Measurements from ENCODE around the gene KRT16. TPM values are rescaled to one million over a fixed set of nuclear protein-coding genes. Genes with fewer than 3 reads are reported as not detected.
"Not testable (repeated sequence)": the region's sequence is repeated elsewhere in the genome, so short reads cannot be mapped to it uniquely, and the experiment has no call there.

The KRT16 gene
- total RNA-seq, 4 donors from 2014 or later = 1.3 to 2.0 TPM; not detected in 2

DNA sequence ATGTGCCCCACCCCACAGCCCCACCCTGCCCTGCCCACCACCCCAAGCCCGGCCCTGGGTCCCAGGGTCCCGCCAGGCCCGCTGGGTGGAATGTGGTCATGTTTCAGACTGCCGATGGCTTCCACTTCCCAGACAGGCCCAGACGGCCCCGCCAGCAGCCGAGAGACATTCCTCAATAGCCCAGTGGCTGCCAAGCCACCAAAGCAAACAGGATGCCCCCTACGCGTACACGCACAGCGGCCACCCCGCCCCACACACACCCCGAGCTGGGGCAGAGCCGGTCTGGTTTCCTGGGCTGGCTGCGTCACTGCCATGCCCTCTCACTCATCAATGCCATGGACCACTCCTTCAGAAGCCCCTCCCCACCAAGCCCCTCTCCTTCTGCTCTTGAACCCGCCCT lies 13.0 kb upstream of the KRT16 start:
- Histone ChIP-seq H3K27ac (no peak overlapping the region), H3K4me1 (no peaks in the 10 kb centered on the region), H3K4me3 (replicated peaks in 1 of 3) (no peak overlapping the region), H3K9me3 (no peaks in the 10 kb centered on the region), H3K36me3 (no peaks in the 10 kb centered on the region), H3K27me3 (no peaks in the 10 kb centered on the region)
- TF ChIP-seq POLR2A (IDR thresholded peaks at IDR 0.05) = no peak
- TF ChIP-seq, protein P1, sequence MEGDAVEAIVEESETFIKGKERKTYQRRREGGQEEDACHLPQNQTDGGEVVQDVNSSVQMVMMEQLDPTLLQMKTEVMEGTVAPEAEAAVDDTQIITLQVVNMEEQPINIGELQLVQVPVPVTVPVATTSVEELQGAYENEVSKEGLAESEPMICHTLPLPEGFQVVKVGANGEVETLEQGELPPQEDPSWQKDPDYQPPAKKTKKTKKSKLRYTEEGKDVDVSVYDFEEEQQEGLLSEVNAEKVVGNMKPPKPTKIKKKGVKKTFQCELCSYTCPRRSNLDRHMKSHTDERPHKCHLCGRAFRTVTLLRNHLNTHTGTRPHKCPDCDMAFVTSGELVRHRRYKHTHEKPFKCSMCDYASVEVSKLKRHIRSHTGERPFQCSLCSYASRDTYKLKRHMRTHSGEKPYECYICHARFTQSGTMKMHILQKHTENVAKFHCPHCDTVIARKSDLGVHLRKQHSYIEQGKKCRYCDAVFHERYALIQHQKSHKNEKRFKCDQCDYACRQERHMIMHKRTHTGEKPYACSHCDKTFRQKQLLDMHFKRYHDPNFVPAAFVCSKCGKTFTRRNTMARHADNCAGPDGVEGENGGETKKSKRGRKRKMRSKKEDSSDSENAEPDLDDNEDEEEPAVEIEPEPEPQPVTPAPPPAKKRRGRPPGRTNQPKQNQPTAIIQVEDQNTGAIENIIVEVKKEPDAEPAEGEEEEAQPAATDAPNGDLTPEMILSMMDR (IDR thresholded peaks at IDR 0.05) = no peak
- 79 to 100% methylated on average over 2 to 15 of the region's 16 CpGs for WGBS, 2 donors
- intact Hi-C loops (cut with DNase I) = no loop called here
- no peak for DNase-seq

DNA sequence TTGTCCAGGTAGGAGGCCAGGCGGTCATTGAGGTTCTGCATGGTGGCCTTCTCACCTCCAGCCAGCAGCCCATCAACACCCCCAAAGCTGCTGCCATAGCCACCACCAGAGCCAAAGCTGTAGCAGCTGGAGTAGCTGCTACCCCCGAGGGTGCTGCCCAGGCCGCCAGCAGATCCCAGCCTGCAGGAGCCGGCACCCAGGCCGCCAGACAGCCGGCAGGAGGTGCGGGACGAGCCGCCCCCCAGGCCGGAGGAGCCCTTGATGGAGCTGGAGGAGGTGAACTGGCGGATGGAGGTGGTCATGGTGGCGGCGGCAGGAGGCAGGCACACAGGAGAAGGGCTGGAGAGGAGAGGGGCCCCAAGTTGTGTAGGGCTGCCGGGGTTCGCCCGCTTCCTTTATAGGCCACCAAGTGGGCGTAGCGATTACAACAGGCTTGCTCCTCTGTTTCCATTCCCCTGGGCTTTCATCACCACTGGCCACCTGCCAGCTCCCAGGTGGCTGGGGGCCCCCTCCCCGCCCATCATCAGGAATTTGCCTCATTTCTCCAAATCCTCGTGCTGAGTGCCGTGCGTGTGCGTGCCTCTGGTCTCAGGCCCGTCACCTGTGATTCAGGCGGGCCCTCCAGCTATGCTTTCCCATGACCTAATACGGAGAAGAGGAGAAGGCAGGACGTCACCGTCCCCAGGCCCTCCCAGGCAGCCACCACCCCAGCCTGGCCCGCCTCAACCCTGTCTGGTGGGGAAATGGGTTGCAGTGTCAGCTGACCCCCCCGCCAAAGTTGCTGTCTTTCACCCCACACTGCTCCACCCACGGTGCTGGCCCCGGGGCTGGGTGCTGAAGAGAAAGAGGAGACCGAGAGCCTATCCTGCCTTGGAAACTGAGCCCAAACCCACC lies 11.9 kb upstream of the KRT16 start, which contains the start of gene KRT17:
Gene KRT17, minus strand, starts transcription at position 368 of the 894 bp plus-strand sequence. Its CDS starts 66 bp downstream, at position 302.
- intact Hi-C loops (cut with DNase I) = no loop called here
- no peaks in the 10 kb centered on the region for H3K27me3 ChIP-seq
- no peak for DNase-seq
- no peaks in the 10 kb centered on the region for H3K36me3 ChIP-seq
- no peak within 1 kb of the TSS for H3K4me3 ChIP-seq (replicated peaks in 1 of 3)
- 34 to 59% methylated on average over 18 to 19 of the region's 33 CpGs for WGBS, 2 donors
- H3K9me3 ChIP-seq = no peaks in the 10 kb centered on the region
- no peaks in the 10 kb centered on the region for H3K4me1 ChIP-seq
- H3K27ac ChIP-seq = no peak within 1 kb of the TSS
- TF ChIP-seq, protein P1 (IDR thresholded peaks at IDR 0.05) = no peak
- no peak for TF ChIP-seq POLR2A (IDR thresholded peaks at IDR 0.05)

DNA sequence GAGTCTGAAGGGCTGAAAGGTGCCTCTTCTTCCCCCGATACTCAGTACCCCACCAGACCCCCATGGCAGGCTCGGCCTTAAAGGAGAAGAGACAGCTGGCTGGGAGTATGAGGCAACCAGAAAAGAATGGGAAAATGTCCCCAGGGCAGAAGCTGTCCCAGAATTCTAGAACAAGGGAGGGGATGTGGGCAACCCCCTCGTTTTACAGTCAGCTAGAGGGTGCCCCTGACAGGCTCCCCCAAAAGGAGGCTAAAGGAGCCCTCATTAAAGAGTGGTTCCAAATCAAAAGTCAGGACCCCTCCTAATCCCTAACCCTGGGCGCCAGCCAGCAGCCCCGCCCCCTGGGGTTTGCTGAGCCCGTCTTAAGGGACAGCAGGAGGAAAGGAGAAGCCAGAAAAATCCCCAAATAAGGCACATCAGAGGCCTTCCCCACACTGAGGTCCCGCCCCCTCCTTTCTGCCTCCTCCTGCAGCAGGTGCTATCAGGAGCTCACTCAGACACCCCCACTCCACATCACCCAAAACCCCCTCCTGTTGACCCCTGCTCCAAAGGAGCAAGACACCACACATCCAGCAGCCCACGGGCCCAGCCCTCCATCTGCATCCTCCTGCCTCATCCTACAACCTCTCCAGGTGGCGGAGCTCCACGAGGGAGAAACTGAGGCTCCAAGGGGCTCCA lies 10.8 kb upstream of the KRT16 start:
- DNase-seq; intact Hi-C loops (cut with DNase I); H3K27ac ChIP-seq; H3K4me1 ChIP-seq; H3K27me3 ChIP-seq; H3K4me3 ChIP-seq (replicated peaks in 1 of 3); H3K36me3 ChIP-seq; H3K9me3 ChIP-seq: not testable (repeated sequence)
- 70 to 72% methylated on average over 10 of the region's 10 CpGs for WGBS, 2 donors

DNA sequence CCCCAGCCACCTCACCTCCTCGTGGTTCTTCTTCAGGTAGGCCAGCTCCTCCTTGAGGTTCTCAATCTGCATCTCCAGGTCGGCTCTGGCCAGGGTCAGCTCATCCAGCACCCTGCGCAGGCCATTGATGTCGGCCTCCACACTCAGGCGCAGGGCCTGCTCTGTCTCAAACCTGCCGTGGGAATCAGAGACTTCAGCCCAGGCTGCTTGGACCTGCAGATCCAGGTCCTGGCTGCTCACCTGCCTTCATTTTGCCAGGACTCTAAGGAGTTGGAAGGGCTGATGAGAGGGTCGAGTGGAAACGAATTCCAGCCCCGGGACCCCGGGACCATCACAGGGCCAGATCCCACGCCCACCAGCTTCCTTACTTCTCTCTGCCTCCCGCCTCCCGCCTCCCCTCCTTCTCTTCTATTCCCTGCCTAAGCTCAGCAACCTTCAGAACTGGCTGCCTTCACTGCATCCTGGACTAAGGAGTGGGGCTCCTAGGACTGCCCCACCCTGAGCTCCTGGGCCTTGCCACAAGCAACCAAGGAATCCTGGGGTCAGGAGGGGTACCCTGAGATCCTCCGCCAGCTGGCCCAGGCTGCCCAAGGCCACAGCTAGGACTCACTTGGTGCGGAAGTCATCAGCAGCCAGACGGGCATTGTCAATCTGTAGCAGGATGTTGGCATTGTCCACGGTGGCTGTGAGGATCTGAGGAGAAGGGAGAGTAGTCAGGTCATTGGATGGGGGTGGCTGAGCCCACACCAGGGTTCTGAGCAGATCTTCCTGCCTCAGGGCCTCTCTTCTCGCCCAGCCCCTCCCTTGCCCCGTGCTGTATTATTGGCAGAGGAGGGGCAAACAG lies 10.0 kb upstream of the KRT16 start:
- H3K4me1 ChIP-seq; DNase-seq; H3K27ac ChIP-seq; H3K36me3 ChIP-seq; H3K27me3 ChIP-seq; H3K9me3 ChIP-seq; intact Hi-C loops (cut with DNase I); H3K4me3 ChIP-seq (replicated peaks in 1 of 3): not testable (repeated sequence)
- WGBS, 2 donors = 76 to 84% methylated on average over 19 of the region's 19 CpGs

DNA sequence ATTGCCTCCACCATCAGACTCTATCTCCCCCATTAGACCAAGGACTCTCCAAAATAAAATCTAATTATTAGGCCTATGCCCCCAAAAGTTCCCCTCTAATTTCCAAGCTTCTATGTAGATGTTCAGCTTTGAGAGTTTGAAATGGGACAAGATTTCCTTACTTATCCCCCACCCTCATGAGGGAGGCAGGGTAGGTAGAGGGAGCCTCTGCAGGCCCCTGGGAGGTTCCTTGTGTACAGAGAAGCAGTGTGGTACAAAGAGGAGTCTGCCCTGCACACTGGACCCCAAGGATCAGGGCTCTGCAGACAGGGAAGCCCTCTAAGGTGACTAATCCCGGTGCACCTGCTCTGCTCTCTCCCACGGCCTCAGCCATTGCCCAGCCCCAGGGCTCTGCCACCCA lies 9.3 kb upstream of the KRT16 start:
- no peak for TF ChIP-seq POLR2A (IDR thresholded peaks at IDR 0.05)
- TF ChIP-seq, protein P1 (IDR thresholded peaks at IDR 0.05) = no peak
- Histone ChIP-seq H3K27ac (no peak overlapping the region), H3K4me1 (no peaks in the 10 kb centered on the region), H3K9me3 (no peaks in the 10 kb centered on the region), H3K4me3 (replicated peaks in 1 of 3) (no peak overlapping the region), H3K27me3 (no peaks in the 10 kb centered on the region), H3K36me3 (no peaks in the 10 kb centered on the region)
- WGBS, 2 donors = 88 to 100% methylated on average over 2 of the region's 2 CpGs
- intact Hi-C loops (cut with DNase I) = no loop called here
- DNase-seq = no peak

DNA sequence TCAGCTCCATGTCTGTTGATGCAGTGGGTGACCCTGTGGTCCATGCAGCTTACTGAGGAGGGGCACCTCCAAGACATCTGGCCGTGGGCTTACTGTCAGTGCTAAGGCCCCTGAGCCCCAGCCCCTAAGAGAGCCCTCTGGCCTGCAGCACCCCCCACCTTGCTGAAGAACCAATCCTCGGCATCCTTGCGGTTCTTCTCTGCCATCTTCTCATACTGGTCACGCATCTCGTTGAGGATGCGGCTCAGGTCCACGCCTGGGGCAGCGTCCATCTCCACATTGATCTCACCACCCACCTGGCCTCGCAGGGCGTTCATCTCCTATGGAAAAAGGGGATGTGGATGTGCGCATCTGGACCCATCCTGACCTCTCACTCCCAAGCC lies 8.9 kb upstream of the KRT16 start:
- H3K36me3 ChIP-seq; H3K27ac ChIP-seq; DNase-seq; H3K9me3 ChIP-seq; H3K27me3 ChIP-seq; H3K4me3 ChIP-seq (replicated peaks in 1 of 3); H3K4me1 ChIP-seq; intact Hi-C loops (cut with DNase I): not testable (repeated sequence)
- WGBS, 2 donors = 95 to 96% methylated on average over 10 to 11 of the region's 11 CpGs
